RWPE2 (cell line): Measurements from ENCODE around the gene STARD8.
A peak's percentile ranks its signal among the peaks of the same experiment; 100 is the strongest.
"Not testable (repeated sequence)": the region's sequence is repeated elsewhere in the genome, so short reads cannot be mapped to it uniquely, and the experiment has no call there.

Experiments
- ATAC-seq: fragments of 200-7000 bp; cut with Tn5 transposase; 3 replicates; pipeline ENCODE4 v1.9.1; 2021; ENCODE audit warnings: low read depth
- DNase-seq: peaks from one replicate; pipeline ENCODE4 v3.0.0-alpha.2; 2020; ENCODE audit warnings: low spot score
- H3K27ac ChIP-seq: fragments of 450-650 bp; 2 replicates; pipeline ENCODE4 v1.5.1; 2017; ENCODE audit warnings: mild to moderate bottlenecking; ENCODE audit not compliant: poor library complexity, severe bottlenecking
- H3K27me3 ChIP-seq: fragments of 250-450 bp; sonication (Bioruptor Pico); 2 replicates; pipeline ENCODE4 v1.5.1; 2021; ENCODE audit warnings: mild to moderate bottlenecking, moderate library complexity; ENCODE audit not compliant: insufficient read depth, poor library complexity, severe bottlenecking
- H3K36me3 ChIP-seq: fragments of 250-450 bp; sonication (Bioruptor Pico); 2 replicates; pipeline ENCODE4 v1.5.1; 2020; ENCODE audit warnings: low read depth, mild to moderate bottlenecking, moderate library complexity
- H3K4me1 ChIP-seq: fragments of 250-450 bp; sonication (Bioruptor Pico); 2 replicates; pipeline ENCODE4 v1.5.1; 2021; ENCODE audit warnings: mild to moderate bottlenecking, moderate library complexity; ENCODE audit not compliant: insufficient read depth, poor library complexity, severe bottlenecking
- H3K4me3 ChIP-seq: fragments of 250-450 bp; sonication (Bioruptor Pico); 2 replicates; pipeline ENCODE4 v1.5.1; 2021; ENCODE audit warnings: mild to moderate bottlenecking, moderate library complexity; ENCODE audit not compliant: severe bottlenecking
- H3K9me3 ChIP-seq: fragments of 250-450 bp; sonication (Bioruptor Pico); 2 replicates; pipeline ENCODE4 v1.5.1; 2021; ENCODE audit warnings: mild to moderate bottlenecking, moderate library complexity; ENCODE audit not compliant: severe bottlenecking
- CTCF ChIP-seq: fragments of 450-650 bp; IDR thresholded peaks from one replicate; pipeline ENCODE4 v1.5.1; 2017; ENCODE audit warnings: mild to moderate bottlenecking, moderate library complexity; ENCODE audit not compliant: poor library complexity, severe bottlenecking

STARD8 gene

GRCh38 chrX:68728186-68728585 lies 80.7 kb downstream of the STARD8 start:
- Histone ChIP-seq H3K27me3 (no peaks in the 10 kb centered on the region), H3K4me1 (no peaks in the 10 kb centered on the region), H3K4me3 (no peak overlapping the region), H3K36me3 (no peaks in the 10 kb centered on the region), H3K9me3 (no peaks in the 10 kb centered on the region), H3K27ac (no peak overlapping the region)
- DNase-seq: no peak
- no peak for ATAC-seq
- TF ChIP-seq CTCF: no peak

DNA sequence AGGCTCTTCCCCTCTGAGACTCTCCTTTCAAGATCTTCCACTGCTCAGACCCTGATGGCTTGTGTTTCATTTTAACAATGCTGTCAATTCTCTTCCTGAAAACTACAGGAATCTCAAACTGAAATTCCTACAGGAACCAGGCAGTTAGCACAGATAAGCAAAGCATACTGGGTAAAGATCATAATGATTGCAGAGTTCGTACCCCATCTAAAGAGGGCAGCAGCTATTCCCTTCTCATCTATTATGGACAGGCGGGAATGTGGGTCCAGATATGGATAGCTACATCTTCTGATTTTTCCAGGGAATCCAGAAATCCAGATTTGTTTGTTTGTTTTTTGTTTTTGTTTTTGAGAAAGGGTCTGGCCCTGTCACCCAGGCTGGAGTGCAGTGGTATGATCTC lies 83.8 kb downstream of the STARD8 start:
- H3K27me3 ChIP-seq: no peaks in the 10 kb centered on the region
- no peaks in the 10 kb centered on the region for H3K4me1 ChIP-seq
- no peak overlapping the region for H3K4me3 ChIP-seq
- TF ChIP-seq CTCF: no peak
- DNase-seq: no peak
- H3K9me3 ChIP-seq: no peaks in the 10 kb centered on the region
- H3K27ac ChIP-seq: no peak overlapping the region
- H3K36me3 ChIP-seq: no peaks in the 10 kb centered on the region
- no peak for ATAC-seq

- Histone ChIP-seq H3K27ac (no peak overlapping the region), H3K27me3 (no peaks in the 10 kb centered on the region), H3K36me3 (no peaks in the 10 kb centered on the region), H3K9me3 (no peaks in the 10 kb centered on the region), H3K4me1 (no peaks in the 10 kb centered on the region), H3K4me3 (no peak overlapping the region)
- TF ChIP-seq CTCF: peak; percentile 51
- no peak for DNase-seq
- peak; percentile 62; the same call in 1 of the 3 replicates for ATAC-seq
Observed at GRCh38 chrX:68732906-68733493, 85.5 kb downstream of the STARD8 start.

DNA sequence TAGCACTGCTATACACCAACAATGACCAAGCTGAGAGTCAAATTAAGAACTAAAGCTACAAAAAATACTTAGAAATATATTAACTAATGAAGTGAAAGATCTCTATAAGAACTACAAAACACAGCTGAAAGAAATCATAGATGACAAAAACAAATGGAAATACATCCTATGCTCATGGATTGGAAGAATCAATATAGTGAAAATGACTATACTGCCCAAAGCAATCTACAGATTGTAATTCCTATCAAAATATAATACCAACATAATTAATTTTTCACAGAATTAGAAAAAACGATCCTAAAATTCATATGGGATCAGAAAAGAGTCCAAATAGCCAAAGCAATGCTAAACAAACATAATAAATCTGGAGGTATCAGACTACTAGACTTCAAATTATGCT lies 87.8 kb downstream of the STARD8 start:
- Histone ChIP-seq H3K9me3 (no peaks in the 10 kb centered on the region), H3K27me3 (no peaks in the 10 kb centered on the region), H3K4me1 (no peaks in the 10 kb centered on the region), H3K4me3 (no peak overlapping the region), H3K27ac (no peak overlapping the region), H3K36me3 (no peaks in the 10 kb centered on the region)
- TF ChIP-seq CTCF: no peak
- ATAC-seq: no peak
- DNase-seq: no peak

GRCh38 chrX:68741864-68742263 lies 94.4 kb downstream of the STARD8 start:
- not testable (repeated sequence) for H3K4me3 ChIP-seq, H3K27me3 ChIP-seq, ATAC-seq, H3K4me1 ChIP-seq, H3K27ac ChIP-seq, H3K36me3 ChIP-seq, H3K9me3 ChIP-seq, DNase-seq
